HG02571 (cell line): Measurements from ENCODE around the gene BMAL2.

ENCODE experiments used
- ATAC-seq: cut with Tn5 transposase; IDR thresholded peaks from one replicate; pipeline ENCODE4 v1.9.1; 2021; ENCODE audit warnings: mild to moderate bottlenecking, moderate library complexity; ENCODE audit not compliant: unreplicated experiment

BMAL2 gene, protein sequence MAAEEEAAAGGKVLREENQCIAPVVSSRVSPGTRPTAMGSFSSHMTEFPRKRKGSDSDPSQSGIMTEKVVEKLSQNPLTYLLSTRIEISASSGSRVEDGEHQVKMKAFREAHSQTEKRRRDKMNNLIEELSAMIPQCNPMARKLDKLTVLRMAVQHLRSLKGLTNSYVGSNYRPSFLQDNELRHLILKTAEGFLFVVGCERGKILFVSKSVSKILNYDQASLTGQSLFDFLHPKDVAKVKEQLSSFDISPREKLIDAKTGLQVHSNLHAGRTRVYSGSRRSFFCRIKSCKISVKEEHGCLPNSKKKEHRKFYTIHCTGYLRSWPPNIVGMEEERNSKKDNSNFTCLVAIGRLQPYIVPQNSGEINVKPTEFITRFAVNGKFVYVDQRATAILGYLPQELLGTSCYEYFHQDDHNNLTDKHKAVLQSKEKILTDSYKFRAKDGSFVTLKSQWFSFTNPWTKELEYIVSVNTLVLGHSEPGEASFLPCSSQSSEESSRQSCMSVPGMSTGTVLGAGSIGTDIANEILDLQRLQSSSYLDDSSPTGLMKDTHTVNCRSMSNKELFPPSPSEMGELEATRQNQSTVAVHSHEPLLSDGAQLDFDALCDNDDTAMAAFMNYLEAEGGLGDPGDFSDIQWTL

GRCh38 chr12:27332714-27333402 is at the start of gene BMAL2:
BMAL2 (plus strand) TSS chr12:27332836; CDS start chr12:27333073, 237 bp downstream.
- ATAC-seq: peak; percentile 38

DNA sequence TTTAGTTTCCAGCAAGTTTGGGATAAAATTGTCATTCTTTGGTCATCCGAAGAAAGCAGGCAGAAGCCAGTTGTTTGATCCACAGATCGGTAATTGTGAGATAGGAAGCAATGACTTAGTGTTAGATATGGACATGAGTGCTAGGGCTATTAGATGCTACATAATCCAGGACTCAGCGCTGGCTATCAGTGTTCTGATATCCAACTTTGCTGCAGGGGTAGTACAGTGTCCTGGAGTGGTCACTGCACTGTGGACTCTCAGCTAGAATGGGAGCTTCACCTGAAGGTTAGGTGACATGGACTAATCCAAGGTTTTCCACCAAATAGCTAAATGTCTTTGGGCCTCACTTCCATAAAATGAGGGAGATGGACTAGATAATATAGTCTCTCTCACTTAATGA is 48.6 kb upstream of the BMAL2 start:
- ATAC-seq: no peak

DNA sequence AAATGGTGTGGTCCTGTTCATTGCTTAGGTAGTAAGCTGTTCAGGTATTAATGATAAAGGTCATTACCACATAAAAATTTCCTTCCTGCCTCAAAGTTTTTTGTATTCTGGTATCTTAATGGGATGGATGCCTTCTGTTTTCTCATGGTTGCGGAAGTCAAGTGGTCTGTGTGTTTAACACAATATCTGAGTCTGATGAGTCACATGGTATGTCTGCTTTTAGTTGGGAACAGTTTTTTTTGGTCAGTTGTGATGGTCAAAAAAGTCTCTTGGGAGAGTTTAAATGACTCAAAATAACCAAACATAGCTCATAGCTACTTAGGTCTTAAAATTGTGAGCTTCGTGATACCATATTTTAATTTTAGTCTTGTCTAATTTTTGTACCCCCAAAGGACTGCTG is 47.9 kb upstream of the BMAL2 start:
- ATAC-seq: peak; percentile 64

GRCh38 chr12:27285403-27285802 is 47.2 kb upstream of the BMAL2 start:
- no peak for ATAC-seq

- ATAC-seq: no peak
Observed at GRCh38 chr12:27289414-27289813, 43.2 kb upstream of the BMAL2 start.

DNA sequence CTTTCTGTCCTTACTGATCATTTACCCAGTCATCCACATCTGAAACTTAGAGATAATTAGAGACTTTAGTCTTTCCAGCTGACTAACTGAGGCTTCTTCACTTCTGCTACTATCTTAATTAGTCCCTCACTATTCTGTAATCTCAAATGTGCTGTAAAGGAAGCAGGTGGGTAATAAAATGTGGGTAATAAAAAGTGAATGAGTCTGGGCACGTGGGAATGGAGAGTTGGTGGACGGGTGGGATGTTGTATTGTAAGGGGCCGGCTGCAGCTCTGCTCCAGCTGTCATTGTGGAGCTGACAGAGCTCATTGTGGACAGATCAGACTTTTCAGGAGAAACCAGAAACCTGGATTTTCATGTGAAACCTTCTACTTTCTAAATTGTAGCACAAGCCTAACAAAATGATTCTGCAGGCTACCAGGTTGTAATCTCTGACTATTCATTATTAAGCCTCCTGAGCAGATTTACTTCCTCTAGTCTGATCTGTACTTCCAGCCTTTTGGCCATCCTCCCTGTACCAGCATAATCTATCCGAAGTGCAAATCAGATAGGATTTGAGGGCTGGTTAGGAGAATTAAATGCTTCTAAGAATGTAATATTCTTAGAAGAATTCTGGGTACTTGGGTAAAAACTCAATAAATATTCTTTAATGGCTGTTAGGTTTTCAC is 42.0 kb upstream of the BMAL2 start:
- ATAC-seq: no peak

- no peak for ATAC-seq
Observed at GRCh38 chr12:27291862-27292261, 40.8 kb upstream of the BMAL2 start.

DNA sequence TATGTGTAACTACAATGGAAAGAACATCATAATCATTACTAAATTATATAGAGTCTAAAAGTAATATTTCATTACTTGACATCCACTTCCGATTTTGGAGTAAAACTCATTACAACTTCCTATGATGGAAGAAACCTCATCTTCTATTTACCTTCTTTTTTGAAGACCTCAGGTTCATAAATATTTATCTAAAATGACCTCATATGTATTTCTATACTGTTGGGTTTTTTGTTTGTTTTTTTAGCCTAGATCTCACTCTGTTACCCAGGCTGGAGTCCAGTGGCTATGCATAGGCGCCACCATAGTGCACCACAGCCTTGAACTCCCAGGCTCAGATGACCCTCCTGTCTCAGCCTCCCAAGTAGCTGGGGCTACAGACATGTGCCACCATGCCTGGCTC is 39.9 kb upstream of the BMAL2 start:
- ATAC-seq: no peak

DNA sequence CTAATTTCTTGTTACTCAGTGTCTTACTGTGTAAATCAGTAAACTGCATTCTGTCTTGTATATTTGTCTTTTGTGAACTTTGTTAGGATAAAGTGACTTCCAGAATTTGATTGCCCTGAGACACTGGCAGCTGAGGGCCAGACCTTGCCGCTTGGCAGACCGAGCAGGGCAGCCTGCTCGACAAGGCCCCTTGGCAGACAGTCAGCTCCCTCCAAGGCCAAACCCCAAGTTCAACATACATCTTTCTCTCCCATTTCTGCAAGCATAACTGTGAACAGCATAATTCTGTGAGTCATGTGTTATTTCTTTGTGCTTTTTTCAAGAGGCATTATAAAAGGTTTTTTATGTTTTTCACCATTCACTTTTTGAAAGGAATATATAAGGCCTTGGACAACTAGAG is 39.2 kb upstream of the BMAL2 start:
- no peak for ATAC-seq

DNA sequence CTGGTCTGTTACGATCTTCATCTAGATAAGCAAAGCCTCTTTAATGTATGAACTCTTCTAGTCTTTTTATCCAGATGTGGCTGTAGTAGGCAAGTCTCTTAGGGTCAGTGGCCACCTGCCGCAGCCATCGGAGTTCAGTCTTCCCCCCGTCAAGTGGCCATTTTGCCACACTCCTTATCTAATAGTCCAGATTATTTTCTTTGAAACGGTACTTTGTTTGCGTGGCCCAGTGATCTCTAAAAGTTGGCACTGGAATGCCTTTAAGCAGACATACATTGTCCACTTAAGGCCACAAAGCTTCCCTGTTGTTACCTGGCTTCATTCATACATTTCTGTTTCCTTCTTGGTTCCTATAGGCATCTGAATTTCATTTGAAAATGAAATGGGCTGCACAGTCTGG is 36.0 kb upstream of the BMAL2 start:
- no peak for ATAC-seq

DNA sequence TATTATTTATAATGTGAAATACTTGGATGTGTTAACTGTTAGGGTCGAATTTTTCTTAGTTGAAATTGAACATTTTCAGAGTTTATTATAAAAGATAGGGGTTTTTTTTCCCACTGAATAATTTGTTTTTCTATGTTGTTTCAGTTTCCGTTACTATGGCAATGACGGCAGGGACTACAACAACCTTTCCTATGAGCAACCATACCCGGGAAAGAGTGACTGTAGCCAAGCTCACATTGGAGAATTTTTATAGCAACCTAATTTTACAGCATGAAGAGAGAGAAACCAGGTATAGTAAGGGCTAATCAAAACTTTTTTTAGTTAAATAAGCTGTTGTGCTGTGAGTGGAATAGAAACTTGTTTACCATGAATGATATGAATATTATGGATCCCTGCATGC is 35.1 kb upstream of the BMAL2 start:
- ATAC-seq: no peak

GRCh38 chr12:27299102-27299501 is 33.5 kb upstream of the BMAL2 start:
- ATAC-seq: no peak

GRCh38 chr12:27300226-27300625 is 32.4 kb upstream of the BMAL2 start:
- ATAC-seq: no peak

GRCh38 chr12:27303139-27304111 is 29.2 kb upstream of the BMAL2 start:
- no peak for ATAC-seq

- no peak for ATAC-seq
Observed at GRCh38 chr12:27304856-27305255, 27.8 kb upstream of the BMAL2 start.

DNA sequence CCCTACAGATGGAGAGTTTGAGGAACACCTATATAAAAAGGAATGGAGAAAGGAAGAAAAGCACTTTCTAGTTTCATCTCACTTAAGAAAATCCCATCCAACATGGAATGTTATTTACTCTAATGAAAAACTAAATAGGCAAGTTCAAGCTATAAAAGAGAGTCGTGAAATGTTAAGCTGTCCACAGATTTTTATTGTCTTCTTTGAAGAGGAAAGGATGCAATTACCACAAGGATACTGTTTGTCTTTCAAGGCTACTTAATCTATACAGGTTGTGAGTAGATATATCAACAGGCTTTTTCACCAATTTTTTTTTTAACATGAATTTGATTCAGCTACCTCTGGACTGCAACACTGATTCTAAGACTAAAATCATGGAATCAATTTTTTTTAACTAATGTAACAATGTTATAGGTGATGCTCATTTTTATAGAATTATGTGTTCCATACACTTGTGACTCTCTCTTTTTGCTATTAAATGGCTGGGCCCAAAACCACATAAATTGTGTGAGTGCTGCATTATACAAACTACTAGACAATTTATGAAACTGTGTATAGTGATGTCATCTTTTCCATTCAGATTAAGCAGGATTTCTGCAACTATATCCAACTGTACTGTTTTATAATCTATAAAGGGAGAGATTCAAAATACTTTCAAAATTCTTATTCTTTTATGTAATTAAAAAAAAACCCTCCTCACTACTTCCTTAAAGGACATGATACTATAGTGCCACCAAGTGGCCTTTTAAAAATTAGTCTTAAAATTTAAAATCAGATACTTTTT is 26.8 kb upstream of the BMAL2 start:
- no peak for ATAC-seq

- no peak for ATAC-seq
Observed at GRCh38 chr12:27309293-27309994, 23.2 kb upstream of the BMAL2 start.

DNA sequence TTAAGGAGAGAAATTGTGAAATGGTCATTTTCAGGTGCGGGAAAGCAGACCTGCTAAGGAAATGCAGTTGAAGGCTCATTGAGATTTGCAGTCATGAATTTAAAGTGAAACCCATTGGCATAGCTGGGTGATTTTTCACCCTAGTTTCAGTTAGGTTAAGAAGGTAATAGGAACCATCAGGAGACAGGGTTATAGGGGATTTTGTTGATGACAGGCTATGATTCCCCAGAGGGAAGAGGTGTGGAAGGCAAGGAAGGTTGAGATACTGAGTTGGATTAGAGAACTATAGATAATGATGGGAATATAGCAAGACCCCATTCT is 22.7 kb upstream of the BMAL2 start:
- ATAC-seq: no peak

DNA sequence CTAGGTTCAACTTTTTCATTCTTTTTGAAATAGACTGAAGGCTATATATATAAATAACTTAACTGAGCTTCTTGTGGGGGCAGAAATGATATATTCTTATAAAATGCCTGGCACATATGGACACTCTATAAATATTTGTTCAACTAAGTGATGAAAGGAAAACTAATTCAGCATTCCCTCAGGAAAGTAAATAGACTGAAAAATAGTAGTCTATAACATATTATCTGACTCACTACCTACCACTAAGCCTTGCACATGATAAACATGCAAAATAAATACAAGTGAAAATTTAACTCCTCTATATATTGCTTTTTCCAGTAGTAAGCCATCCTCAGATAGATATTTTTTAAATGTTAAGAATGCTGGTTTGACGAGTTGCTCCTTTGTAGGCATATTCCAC is 15.7 kb upstream of the BMAL2 start:
- ATAC-seq: no peak
